Measurements from ENCODE around the gene MRPL45.
A peak's percentile ranks its signal among the peaks of the same experiment; 100 is the strongest.
"Not testable (repeated sequence)": the region's sequence is repeated elsewhere in the genome, so short reads cannot be mapped to it uniquely, and the experiment has no call there.

The MRPL45 gene

GRCh38 chr17:38296834-38297517 lies at the start of gene MRPL45:
Gene MRPL45 (plus strand): TSS chr17:38297168. CDS start chr17:38297184, 16 bp downstream.
- Histone ChIP-seq H3K4me3 (ENCODE audit: low read depth in 1 of 2, low read length in 2 of 2) (peak within 1 kb of the TSS; percentile 58 to 80), H3K9ac (ENCODE audit: low read depth in 1 of 2, low read length in 2 of 2) (peak within 1 kb of the TSS; percentile 66), H3K27ac (ENCODE audit: low read depth, low read length) (peak within 1 kb of the TSS; percentile 66)
- H3K36me3 ChIP-seq (ENCODE audit: control insufficient read depth in 1 of 2, insufficient read depth in 2 of 2, low read length in 2 of 2); H3K4me1 ChIP-seq (ENCODE audit: control insufficient read depth in 1 of 2, insufficient read depth in 2 of 2, low read length in 2 of 2); H3K27me3 ChIP-seq (ENCODE audit: control insufficient read depth in 1 of 2, insufficient read depth in 2 of 2, low read length in 2 of 2); H3K9me3 ChIP-seq (ENCODE audit: control insufficient read depth in 1 of 2, low read length in 2 of 2): not testable (repeated sequence)

GRCh38 chr17:38253191-38253590 lies 43.8 kb upstream of the MRPL45 start:
- H3K9me3 ChIP-seq (ENCODE audit: control insufficient read depth in 1 of 2, low read length in 2 of 2); H3K36me3 ChIP-seq (ENCODE audit: control insufficient read depth in 1 of 2, insufficient read depth in 2 of 2, low read length in 2 of 2): not testable (repeated sequence)

GRCh38 chr17:38254357-38254756 lies 42.6 kb upstream of the MRPL45 start:
- not testable (repeated sequence) for H3K27ac ChIP-seq (ENCODE audit: low read depth, low read length); H3K4me1 ChIP-seq (ENCODE audit: control insufficient read depth in 1 of 2, insufficient read depth in 2 of 2, low read length in 2 of 2); H3K4me3 ChIP-seq (ENCODE audit: low read depth in 1 of 2, low read length in 2 of 2); H3K36me3 ChIP-seq (ENCODE audit: control insufficient read depth in 1 of 2, insufficient read depth in 2 of 2, low read length in 2 of 2); H3K27me3 ChIP-seq (ENCODE audit: control insufficient read depth in 1 of 2, insufficient read depth in 2 of 2, low read length in 2 of 2); H3K9me3 ChIP-seq (ENCODE audit: control insufficient read depth in 1 of 2, low read length in 2 of 2); H3K9ac ChIP-seq (ENCODE audit: low read depth in 1 of 2, low read length in 2 of 2)

More at GRCh38 chr17:38253191-38253590, 43.8 kb upstream of the MRPL45 start:
- H3K9ac ChIP-seq (ENCODE audit: low read depth in 1 of 2, low read length in 2 of 2); H3K4me1 ChIP-seq (ENCODE audit: control insufficient read depth in 1 of 2, insufficient read depth in 2 of 2, low read length in 2 of 2); H3K4me3 ChIP-seq (ENCODE audit: low read depth in 1 of 2, low read length in 2 of 2); H3K27me3 ChIP-seq (ENCODE audit: control insufficient read depth in 1 of 2, insufficient read depth in 2 of 2, low read length in 2 of 2); H3K27ac ChIP-seq (ENCODE audit: low read depth, low read length): not testable (repeated sequence)

GRCh38 chr17:38257013-38257621 lies 39.9 kb upstream of the MRPL45 start:
- peak overlapping the region; percentile 66 for H3K27ac ChIP-seq (ENCODE audit: low read depth, low read length)
- H3K36me3 ChIP-seq (ENCODE audit: control insufficient read depth in 1 of 2, insufficient read depth in 2 of 2, low read length in 2 of 2); H3K4me1 ChIP-seq (ENCODE audit: control insufficient read depth in 1 of 2, insufficient read depth in 2 of 2, low read length in 2 of 2); H3K27me3 ChIP-seq (ENCODE audit: control insufficient read depth in 1 of 2, insufficient read depth in 2 of 2, low read length in 2 of 2); H3K9me3 ChIP-seq (ENCODE audit: control insufficient read depth in 1 of 2, low read length in 2 of 2): not testable (repeated sequence)
- H3K9ac ChIP-seq (ENCODE audit: low read depth in 1 of 2, low read length in 2 of 2), result peak overlapping the region in 1 of 2 donors; percentile 25
- H3K4me3 ChIP-seq (ENCODE audit: low read depth in 1 of 2, low read length in 2 of 2), result peak overlapping the region; percentile 35 to 53

- H3K27me3 ChIP-seq (ENCODE audit: control insufficient read depth in 1 of 2, insufficient read depth in 2 of 2, low read length in 2 of 2); H3K4me1 ChIP-seq (ENCODE audit: control insufficient read depth in 1 of 2, insufficient read depth in 2 of 2, low read length in 2 of 2); H3K36me3 ChIP-seq (ENCODE audit: control insufficient read depth in 1 of 2, insufficient read depth in 2 of 2, low read length in 2 of 2); H3K4me3 ChIP-seq (ENCODE audit: low read depth in 1 of 2, low read length in 2 of 2); H3K9me3 ChIP-seq (ENCODE audit: control insufficient read depth in 1 of 2, low read length in 2 of 2); H3K27ac ChIP-seq (ENCODE audit: low read depth, low read length); H3K9ac ChIP-seq (ENCODE audit: low read depth in 1 of 2, low read length in 2 of 2): not testable (repeated sequence)
These were observed 30.9 kb upstream of the MRPL45 start for GRCh38 chr17:38265974-38266506.

GRCh38 chr17:38266571-38266970 lies 30.4 kb upstream of the MRPL45 start:
- not testable (repeated sequence) for H3K4me3 ChIP-seq (ENCODE audit: low read depth in 1 of 2, low read length in 2 of 2); H3K9ac ChIP-seq (ENCODE audit: low read depth in 1 of 2, low read length in 2 of 2); H3K9me3 ChIP-seq (ENCODE audit: control insufficient read depth in 1 of 2, low read length in 2 of 2); H3K27ac ChIP-seq (ENCODE audit: low read depth, low read length); H3K36me3 ChIP-seq (ENCODE audit: control insufficient read depth in 1 of 2, insufficient read depth in 2 of 2, low read length in 2 of 2); H3K27me3 ChIP-seq (ENCODE audit: control insufficient read depth in 1 of 2, insufficient read depth in 2 of 2, low read length in 2 of 2); H3K4me1 ChIP-seq (ENCODE audit: control insufficient read depth in 1 of 2, insufficient read depth in 2 of 2, low read length in 2 of 2)

- H3K9ac ChIP-seq (ENCODE audit: low read depth in 1 of 2, low read length in 2 of 2); H3K4me3 ChIP-seq (ENCODE audit: low read depth in 1 of 2, low read length in 2 of 2); H3K4me1 ChIP-seq (ENCODE audit: control insufficient read depth in 1 of 2, insufficient read depth in 2 of 2, low read length in 2 of 2); H3K27ac ChIP-seq (ENCODE audit: low read depth, low read length); H3K36me3 ChIP-seq (ENCODE audit: control insufficient read depth in 1 of 2, insufficient read depth in 2 of 2, low read length in 2 of 2); H3K27me3 ChIP-seq (ENCODE audit: control insufficient read depth in 1 of 2, insufficient read depth in 2 of 2, low read length in 2 of 2); H3K9me3 ChIP-seq (ENCODE audit: control insufficient read depth in 1 of 2, low read length in 2 of 2): not testable (repeated sequence)
These were observed 28.8 kb upstream of the MRPL45 start for GRCh38 chr17:38268138-38268537.

GRCh38 chr17:38269045-38269444 lies 27.9 kb upstream of the MRPL45 start:
- not testable (repeated sequence) for H3K9ac ChIP-seq (ENCODE audit: low read depth in 1 of 2, low read length in 2 of 2); H3K4me1 ChIP-seq (ENCODE audit: control insufficient read depth in 1 of 2, insufficient read depth in 2 of 2, low read length in 2 of 2); H3K9me3 ChIP-seq (ENCODE audit: control insufficient read depth in 1 of 2, low read length in 2 of 2); H3K4me3 ChIP-seq (ENCODE audit: low read depth in 1 of 2, low read length in 2 of 2); H3K27ac ChIP-seq (ENCODE audit: low read depth, low read length); H3K27me3 ChIP-seq (ENCODE audit: control insufficient read depth in 1 of 2, insufficient read depth in 2 of 2, low read length in 2 of 2); H3K36me3 ChIP-seq (ENCODE audit: control insufficient read depth in 1 of 2, insufficient read depth in 2 of 2, low read length in 2 of 2)

- not testable (repeated sequence) for H3K36me3 ChIP-seq (ENCODE audit: control insufficient read depth in 1 of 2, insufficient read depth in 2 of 2, low read length in 2 of 2); H3K27me3 ChIP-seq (ENCODE audit: control insufficient read depth in 1 of 2, insufficient read depth in 2 of 2, low read length in 2 of 2); H3K27ac ChIP-seq (ENCODE audit: low read depth, low read length); H3K9ac ChIP-seq (ENCODE audit: low read depth in 1 of 2, low read length in 2 of 2); H3K9me3 ChIP-seq (ENCODE audit: control insufficient read depth in 1 of 2, low read length in 2 of 2); H3K4me1 ChIP-seq (ENCODE audit: control insufficient read depth in 1 of 2, insufficient read depth in 2 of 2, low read length in 2 of 2); H3K4me3 ChIP-seq (ENCODE audit: low read depth in 1 of 2, low read length in 2 of 2)
These were observed 27.4 kb upstream of the MRPL45 start for GRCh38 chr17:38269552-38269951.

- not testable (repeated sequence) for H3K4me1 ChIP-seq (ENCODE audit: control insufficient read depth in 1 of 2, insufficient read depth in 2 of 2, low read length in 2 of 2); H3K27ac ChIP-seq (ENCODE audit: low read depth, low read length); H3K36me3 ChIP-seq (ENCODE audit: control insufficient read depth in 1 of 2, insufficient read depth in 2 of 2, low read length in 2 of 2); H3K27me3 ChIP-seq (ENCODE audit: control insufficient read depth in 1 of 2, insufficient read depth in 2 of 2, low read length in 2 of 2); H3K9me3 ChIP-seq (ENCODE audit: control insufficient read depth in 1 of 2, low read length in 2 of 2); H3K4me3 ChIP-seq (ENCODE audit: low read depth in 1 of 2, low read length in 2 of 2); H3K9ac ChIP-seq (ENCODE audit: low read depth in 1 of 2, low read length in 2 of 2)
These were observed 11.0 kb upstream of the MRPL45 start for GRCh38 chr17:38285994-38286393.

All from duodenal mucosa (tissue), 2 donors.